ENCODE measurements around the gene RBMS1.

- no peak for TF ChIP-seq CTCF (IDR thresholded peaks at IDR 0.05; ENCODE audit: low read depth, low read length)
- TF ChIP-seq EZH2phosphoT487 (IDR thresholded peaks at IDR 0.05; ENCODE audit: low read depth) = no peak
Observed at GRCh38 chr2:160315337-160315736, 178.3 kb downstream of the RBMS1 start.

Data from OCI-LY3 (cell line).